Adipose tissue (tissue), 3 donors: Measurements from ENCODE around the gene RNF217. TPM values are rescaled to one million over a fixed set of nuclear protein-coding genes. Genes with fewer than 3 reads are reported as not detected.
"Not testable (repeated sequence)": the region's sequence is repeated elsewhere in the genome, so short reads cannot be mapped to it uniquely, and the experiment has no call there.

Source experiments
- H3K27ac ChIP-seq: one replicate; pipeline ENCODE4 v1.5.1; 2013; ENCODE audit warnings: low read depth, low read length
- WGBS, 3 donors: extraction: QIAGEN DNeasy Blood & Tissue Kit; methylation state at CpG; one replicate each; pipeline ENCODE4 v1.1.7; 2013; 5-methylcytosine and 5-hydroxymethylcytosine counted together
- polyA plus RNA-seq, 3 donors: library from polyadenylated mRNA; stranded (reverse); fragments of 200-250 nt; gene quantifications; one replicate each; pipeline ENCODE4 v1.2.3, GENCODE V29; 2013
- donor health status: healthy with polysubstance abuse.
- donor health status: Bipolar disorder and iron deficiency.
- donor health status: healthy.

Gene RNF217
- polyA plus RNA-seq, 3 donors, result 1.8 to 10.1 (median 7.8) TPM

DNA sequence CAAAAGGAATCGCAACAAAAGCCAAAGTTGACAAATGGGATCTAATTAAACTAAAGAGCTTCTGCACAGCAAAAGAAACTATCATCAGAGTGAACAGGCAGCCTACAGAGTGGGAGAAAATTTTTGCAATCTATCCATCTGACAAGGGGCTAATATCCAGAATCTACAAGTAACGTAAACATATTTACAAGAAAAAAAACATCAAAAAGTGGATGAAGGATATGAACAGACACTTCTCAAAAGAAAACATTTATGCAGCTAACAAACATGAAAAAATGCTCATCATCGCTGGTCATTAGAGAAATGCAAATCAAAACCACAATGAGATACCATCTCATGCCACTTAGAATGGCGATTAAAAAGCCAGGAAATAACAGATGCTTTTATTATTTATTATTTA, 74.2 kb downstream of the RNF217 start:
- WGBS, 3 donors, result 88 to 96% (median 95%) methylated on average over 4 of the region's 4 CpGs

DNA sequence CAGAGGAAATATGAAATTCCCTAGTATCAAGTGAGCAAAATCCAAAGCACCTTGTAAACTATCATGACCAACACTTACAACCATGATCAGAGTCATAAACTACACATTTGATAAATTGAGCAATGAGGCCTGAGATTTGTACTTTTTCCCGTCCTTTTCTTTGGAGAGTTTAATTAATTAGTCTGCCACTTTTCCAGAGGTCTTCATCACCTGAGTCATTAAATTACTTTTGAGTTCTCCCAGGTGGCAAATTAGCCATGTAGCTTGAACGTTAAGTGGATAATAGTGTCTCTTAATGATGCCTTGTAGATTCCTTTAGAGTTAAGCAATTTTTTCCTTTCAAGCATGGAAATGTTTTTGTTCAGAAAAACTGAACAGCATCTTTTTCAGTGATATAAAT, 75.6 kb downstream of the RNF217 start:
- no peak overlapping the region for H3K27ac ChIP-seq
- 62 to 69% (median 69%) methylated on average over 2 of the region's 2 CpGs for WGBS, 3 donors

More for the DNA sequence above, 74.2 kb downstream of the RNF217 start:
- H3K27ac ChIP-seq, result not testable (repeated sequence)

GRCh38 chr6:125038925-125039324, 76.7 kb downstream of the RNF217 start:
- WGBS, 3 donors, result 96 to 100% (median 100%) methylated on average over 2 of the region's 2 CpGs
- no peak overlapping the region for H3K27ac ChIP-seq

GRCh38 chr6:125041740-125042459, 79.7 kb downstream of the RNF217 start:
- no peak overlapping the region for H3K27ac ChIP-seq
- WGBS, 3 donors, result 69 to 92% (median 73%) methylated on average over 3 of the region's 3 CpGs

DNA sequence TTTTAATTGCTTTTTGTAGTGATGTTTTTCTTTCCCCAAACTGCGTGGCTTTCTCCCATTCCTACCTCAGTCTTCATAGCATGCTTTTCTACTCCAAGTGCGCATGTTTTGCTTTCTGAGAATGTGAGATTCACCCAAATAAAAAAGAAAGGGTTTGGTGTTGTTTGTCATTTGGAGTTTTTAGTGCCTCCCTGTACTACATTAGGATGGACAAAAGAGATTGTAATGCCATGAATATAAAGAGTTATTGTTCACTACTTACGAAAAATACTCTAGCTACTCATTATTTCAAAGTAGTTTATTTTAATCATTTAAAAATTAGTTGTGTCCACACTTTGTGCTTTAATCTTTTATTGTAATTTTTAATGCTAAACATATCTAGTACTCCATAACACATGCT, 81.8 kb downstream of the RNF217 start:
- H3K27ac ChIP-seq, result no peak overlapping the region
- WGBS, 3 donors, result 60 to 75% (median 73%) methylated on average over 3 of the region's 3 CpGs

DNA sequence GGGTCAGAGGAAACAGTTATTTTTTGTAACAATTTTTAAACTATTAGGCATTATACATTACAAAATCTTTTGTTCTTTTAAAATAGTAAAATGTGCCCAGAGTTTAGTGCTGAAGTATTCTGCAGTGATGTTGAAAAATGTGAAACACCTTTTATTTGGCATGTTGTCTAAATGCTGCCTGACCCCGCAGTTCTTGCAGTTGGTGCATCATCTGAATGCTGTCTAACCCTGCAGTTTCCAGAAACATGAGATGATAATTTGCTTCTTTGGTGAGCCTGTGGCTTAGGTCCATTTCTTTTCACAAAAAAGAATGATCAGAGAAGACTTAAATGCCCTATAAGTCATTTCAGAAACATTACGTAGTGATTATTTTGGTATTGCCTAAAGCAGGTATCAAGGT, 82.4 kb downstream of the RNF217 start:
- WGBS, 3 donors, result 90 to 95% (median 94%) methylated on average over 2 of the region's 2 CpGs
- no peak overlapping the region for H3K27ac ChIP-seq

GRCh38 chr6:125046107-125046925, 84.1 kb downstream of the RNF217 start:
- WGBS, 3 donors, result 82 to 95% (median 85%) methylated on average over 7 of the region's 7 CpGs

GRCh38 chr6:125048274-125048673, 86.0 kb downstream of the RNF217 start:
- WGBS, 3 donors, result 66 to 88% (median 78%) methylated on average over 2 of the region's 2 CpGs

More at GRCh38 chr6:125046107-125046925, 84.1 kb downstream of the RNF217 start:
- H3K27ac ChIP-seq, result no peak overlapping the region

GRCh38 chr6:125050663-125051318, 88.6 kb downstream of the RNF217 start:
- 46 to 64% (median 59%) methylated on average over 4 of the region's 4 CpGs for WGBS, 3 donors
- no peak overlapping the region for H3K27ac ChIP-seq

More at GRCh38 chr6:125048274-125048673, 86.0 kb downstream of the RNF217 start:
- H3K27ac ChIP-seq, result no peak overlapping the region

- H3K27ac ChIP-seq, result no peak overlapping the region
- 95 to 98% (median 98%) methylated on average over 2 of the region's 2 CpGs for WGBS, 3 donors
These were observed 91.6 kb downstream of the RNF217 start for GRCh38 chr6:125053809-125054208.

DNA sequence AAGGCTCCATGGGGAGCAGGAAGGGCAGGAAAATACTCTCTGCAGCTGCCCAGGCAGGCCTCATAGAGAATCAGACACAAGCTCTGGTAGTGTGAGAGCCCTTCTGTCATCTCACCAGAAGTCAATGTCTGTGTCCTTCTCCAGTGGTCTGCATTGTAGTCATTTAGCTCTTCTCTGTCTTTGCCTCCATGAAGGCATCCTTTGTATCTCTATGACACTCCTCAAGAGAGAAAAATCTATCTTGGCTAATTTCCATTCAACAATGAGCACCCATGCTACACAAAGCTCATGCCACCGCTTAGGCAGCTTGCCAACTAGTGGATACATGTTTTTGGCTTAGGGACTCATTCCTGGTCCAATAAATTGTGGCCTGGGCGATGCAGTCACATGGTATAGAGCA, 92.1 kb downstream of the RNF217 start:
- H3K27ac ChIP-seq, result no peak overlapping the region
- WGBS, 3 donors, result 93 to 98% (median 96%) methylated on average over 2 of the region's 2 CpGs

GRCh38 chr6:125057392-125058246, 95.4 kb downstream of the RNF217 start:
- 68 to 78% (median 76%) methylated on average over 5 of the region's 5 CpGs for WGBS, 3 donors
- H3K27ac ChIP-seq, result no peak overlapping the region

DNA sequence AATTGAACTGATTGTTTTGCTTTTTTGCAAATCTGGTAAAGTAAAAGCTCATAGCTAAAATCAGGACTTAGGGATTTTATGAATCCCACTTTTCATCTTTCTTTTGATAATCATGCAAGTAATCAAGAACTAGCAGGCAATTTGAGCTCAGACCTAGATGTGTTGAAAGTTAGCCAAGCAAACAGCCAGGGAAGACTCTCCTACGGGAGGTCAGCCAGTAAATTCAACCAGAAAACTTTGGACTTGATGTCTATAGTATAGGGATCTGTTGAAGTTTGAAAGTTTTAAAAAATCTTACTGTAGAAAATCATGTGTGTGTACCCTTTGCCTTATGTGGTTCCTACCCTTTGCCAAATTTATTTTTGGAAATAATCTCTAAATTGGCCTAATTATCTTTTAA, 96.3 kb downstream of the RNF217 start:
- H3K27ac ChIP-seq, result no peak overlapping the region

DNA sequence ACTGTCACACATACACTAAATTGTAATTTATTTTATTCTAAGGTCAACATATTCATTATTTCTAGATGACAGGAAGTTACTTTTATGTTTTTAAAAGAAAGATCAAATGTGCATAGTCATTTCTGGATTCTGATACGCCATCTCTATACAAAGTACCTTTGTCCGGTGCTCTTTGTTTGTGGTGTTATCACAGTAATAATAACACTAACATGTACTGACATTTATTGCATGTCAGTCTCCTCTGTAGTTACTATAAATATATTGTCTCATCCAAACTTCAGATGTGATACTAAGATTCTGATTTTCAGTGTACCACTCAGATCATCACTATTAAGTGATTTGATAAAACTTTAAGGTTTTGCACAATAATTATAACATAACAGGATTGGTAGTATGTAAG, 101.1 kb downstream of the RNF217 start:
- H3K27ac ChIP-seq, result no peak overlapping the region
- 64 to 92% (median 86%) methylated on average over 2 of the region's 2 CpGs for WGBS, 3 donors

More for the DNA sequence above, 96.3 kb downstream of the RNF217 start:
- WGBS, 3 donors, result 72 to 89% (median 77%) methylated on average over 1 of the region's 1 CpG

DNA sequence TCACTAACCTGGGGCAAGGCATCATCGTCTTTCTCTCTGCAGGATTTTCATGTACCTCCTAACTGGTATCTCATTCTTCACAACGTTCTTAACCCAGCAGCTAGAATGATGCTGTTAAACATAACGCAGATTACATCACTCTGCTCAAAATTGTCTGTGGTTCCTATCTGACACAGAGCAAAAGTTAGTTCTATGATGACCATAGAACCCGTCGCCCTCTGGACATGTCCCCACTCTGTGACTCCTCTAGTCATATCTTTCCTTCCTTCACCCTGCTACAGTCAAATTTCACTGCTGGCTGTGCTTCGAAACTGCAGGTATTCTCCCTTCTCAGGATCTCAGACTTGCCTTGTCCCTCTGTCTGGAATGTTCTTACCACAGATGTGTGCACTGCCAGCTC, 103.9 kb downstream of the RNF217 start:
- WGBS, 3 donors, result 81 to 95% (median 81%) methylated on average over 6 of the region's 6 CpGs

GRCh38 chr6:125066964-125067363, 104.7 kb downstream of the RNF217 start:
- H3K27ac ChIP-seq, result no peak overlapping the region
- WGBS, 3 donors, result 64 to 96% (median 65%) methylated on average over 3 of the region's 3 CpGs

More for the DNA sequence above, 103.9 kb downstream of the RNF217 start:
- no peak overlapping the region for H3K27ac ChIP-seq

DNA sequence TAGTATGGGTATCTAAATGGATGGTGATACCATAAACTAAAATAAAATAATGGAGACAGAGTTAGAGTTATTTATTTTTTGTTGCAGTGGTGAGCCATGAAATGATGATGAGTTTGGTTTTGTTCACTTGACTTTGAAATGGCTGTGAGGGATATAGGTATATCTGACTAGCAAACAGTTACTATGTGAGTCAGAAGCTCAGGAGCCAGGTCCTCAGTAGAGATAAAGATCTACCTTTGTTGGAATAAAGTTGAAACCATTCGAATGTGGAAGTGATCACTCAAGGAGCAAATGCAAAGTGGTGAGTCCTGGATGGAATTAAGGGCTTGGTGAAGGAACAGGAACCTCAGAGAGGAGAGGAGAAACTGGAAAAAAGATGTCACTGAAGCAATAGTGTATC, 105.3 kb downstream of the RNF217 start:
- H3K27ac ChIP-seq, result no peak overlapping the region
- WGBS, 3 donors, result 75 to 89% (median 87%) methylated on average over 1 of the region's 1 CpG

- 96 to 98% (median 97%) methylated on average over 3 of the region's 3 CpGs for WGBS, 3 donors
- no peak overlapping the region for H3K27ac ChIP-seq
These were observed 110.8 kb downstream of the RNF217 start for GRCh38 chr6:125073071-125073470.
